Large intestine (tissue), 12 donors: ENCODE measurements around the gene KCNH4. TPM values are rescaled to one million over a fixed set of nuclear protein-coding genes. Genes with fewer than 3 reads are reported as not detected.
"Not testable (repeated sequence)": the region's sequence is repeated elsewhere in the genome, so short reads cannot be mapped to it uniquely, and the experiment has no call there.

Source experiments
- DNase-seq, 2 donors: peaks; one replicate each; pipeline versions ENCODE4 v3.0.0 to v3.0.0-alpha.2; 2013
- H3K27ac ChIP-seq: one replicate; pipeline ENCODE4 v1.5.1; 2013; ENCODE audit warnings: low read length
- H3K27me3 ChIP-seq: 2 replicates; pipeline ENCODE4 v1.6.1; 2013; ENCODE audit warnings: low read length; ENCODE audit not compliant: control insufficient read depth, insufficient read depth
- H3K36me3 ChIP-seq: 2 replicates; pipeline ENCODE4 v1.6.1; 2013; ENCODE audit warnings: low read length; ENCODE audit not compliant: control insufficient read depth, insufficient read depth
- H3K4me1 ChIP-seq: one replicate; pipeline ENCODE4 v1.6.1; 2013; ENCODE audit warnings: low read length; ENCODE audit not compliant: control insufficient read depth, insufficient read depth
- H3K4me3 ChIP-seq: one replicate; pipeline ENCODE4 v1.5.1; 2013; ENCODE audit warnings: low read length
- H3K9me3 ChIP-seq: one replicate; pipeline ENCODE4 v1.6.1; 2013; ENCODE audit warnings: mild to moderate bottlenecking, low read depth, low read length, moderate library complexity; ENCODE audit not compliant: control insufficient read depth
- WGBS: methylation state at CpG from one replicate; pipeline ENCODE4 v1.1.5; 2013; ENCODE audit warnings: low lambda C conversion rate; ENCODE audit not compliant: insufficient coverage; 5-methylcytosine and 5-hydroxymethylcytosine counted together
- long read RNA-seq, 11 donors: transcript quantifications; one replicate each; lab custom pipeline, GENCODE V29; 2026
- polyA plus RNA-seq: library from polyadenylated mRNA; unstranded; fragments of 120-200 nt; gene quantifications from one replicate; pipeline ENCODE4 v1.2.1, GENCODE V29; 2013

KCNH4 gene
- 0.36 TPM for polyA plus RNA-seq
- long read RNA-seq, donor 1, result 0 reads
- long read RNA-seq, donor 2, result 0 reads
- long read RNA-seq, donor 3, result 0 reads
- long read RNA-seq, donor 4, result 0 reads
- long read RNA-seq, donor 5, result 0 reads
- long read RNA-seq, donor 6, result 0 reads
- long read RNA-seq, donor 7, result 0 reads
- long read RNA-seq, donor 8, result 0 reads
- long read RNA-seq, donor 9, result 0 reads
- long read RNA-seq, donor 10, result 0 reads
- long read RNA-seq, donor 11, result 0 reads

DNA sequence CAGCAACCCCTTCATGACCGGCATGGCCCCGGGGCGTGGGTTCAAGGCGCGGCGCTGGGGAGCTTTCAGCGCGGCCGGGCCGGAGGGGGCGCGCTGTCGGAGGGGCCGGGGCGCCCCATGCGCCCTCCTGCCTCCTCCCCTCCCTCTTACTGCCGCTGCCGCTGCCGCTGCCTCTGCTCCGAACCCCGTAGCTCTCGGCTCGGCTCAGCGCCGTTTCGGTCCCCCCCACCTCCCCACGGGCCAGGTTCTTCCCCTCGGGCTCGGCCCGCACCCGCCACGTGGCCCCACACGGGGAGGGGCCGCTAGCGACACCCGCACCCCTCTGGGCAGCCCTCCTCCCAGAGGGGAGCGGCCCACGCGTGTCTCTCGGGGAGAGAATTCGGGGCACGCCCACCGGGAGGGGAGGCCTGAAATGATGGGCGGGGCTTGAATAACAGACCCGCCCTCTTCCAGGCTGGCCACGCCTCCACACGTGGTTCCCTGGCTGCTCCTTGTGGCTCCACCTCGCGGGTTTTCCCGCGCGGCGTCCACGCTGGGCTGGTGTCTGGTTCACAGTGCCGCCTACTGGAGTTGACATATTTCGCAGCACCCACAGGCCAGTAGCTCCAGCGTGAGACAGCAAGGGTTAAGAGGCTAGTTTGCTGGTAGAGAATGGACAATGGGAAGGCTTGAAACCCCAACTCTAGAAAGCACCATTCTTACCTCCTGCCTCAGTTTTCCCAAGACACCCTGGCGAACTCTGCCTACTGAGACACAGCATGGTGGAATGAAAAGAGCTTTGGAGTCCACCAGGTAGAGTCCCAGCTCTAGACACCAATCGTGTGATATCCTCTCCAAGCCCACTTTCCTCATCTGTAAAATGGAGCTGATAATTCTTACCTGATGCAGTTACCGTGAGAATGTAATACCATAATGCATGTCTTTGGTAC, at the start of gene KCNH4:
TSS of gene KCNH4 (minus strand) at position 221 of the 929 bp plus-strand sequence. CDS start at position 24, 197 bp downstream.
- H3K4me3 ChIP-seq, result peak within 1 kb of the TSS; percentile 34
- no peak within 1 kb of the TSS for H3K27ac ChIP-seq
- peaks cover 6% of the 10 kb centered on the region for H3K9me3 ChIP-seq
- H3K4me1 ChIP-seq, result peaks cover 33% of the 10 kb centered on the region
- WGBS, result 0% methylated on average over 1 of the region's 60 CpGs
- peaks cover 36% of the 10 kb centered on the region for H3K27me3 ChIP-seq
- H3K36me3 ChIP-seq, result no peaks in the 10 kb centered on the region
- peak; percentile 70 to 71 for DNase-seq

DNA sequence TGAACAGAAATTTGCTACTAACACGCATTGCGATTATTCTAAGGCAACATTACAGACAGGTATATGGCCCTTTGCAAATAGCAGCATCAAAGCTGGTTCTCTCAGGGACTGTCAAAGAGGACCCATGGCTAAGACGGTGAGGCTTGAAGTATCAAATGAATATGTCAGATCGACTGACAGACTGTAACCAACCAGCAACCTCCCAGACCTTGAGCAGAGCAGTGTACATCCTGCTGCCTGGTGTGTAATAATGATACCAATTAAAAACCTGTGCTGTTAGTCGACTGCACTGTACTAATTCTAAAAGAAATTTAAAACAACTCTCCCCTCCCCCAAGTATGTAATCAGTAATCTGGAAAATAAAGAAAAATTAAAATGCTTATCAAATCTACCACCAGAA, 49.3 kb upstream of the KCNH4 start:
- no CpG with 5 or more reads among the region's 5 CpGs for WGBS
- H3K27me3 ChIP-seq, result no peaks in the 10 kb centered on the region
- no peak for DNase-seq
- H3K27ac ChIP-seq, result no peak overlapping the region
- no peaks in the 10 kb centered on the region for H3K4me1 ChIP-seq
- H3K36me3 ChIP-seq, result peaks cover 22% of the 10 kb centered on the region
- no peaks in the 10 kb centered on the region for H3K9me3 ChIP-seq
- no peak overlapping the region for H3K4me3 ChIP-seq

DNA sequence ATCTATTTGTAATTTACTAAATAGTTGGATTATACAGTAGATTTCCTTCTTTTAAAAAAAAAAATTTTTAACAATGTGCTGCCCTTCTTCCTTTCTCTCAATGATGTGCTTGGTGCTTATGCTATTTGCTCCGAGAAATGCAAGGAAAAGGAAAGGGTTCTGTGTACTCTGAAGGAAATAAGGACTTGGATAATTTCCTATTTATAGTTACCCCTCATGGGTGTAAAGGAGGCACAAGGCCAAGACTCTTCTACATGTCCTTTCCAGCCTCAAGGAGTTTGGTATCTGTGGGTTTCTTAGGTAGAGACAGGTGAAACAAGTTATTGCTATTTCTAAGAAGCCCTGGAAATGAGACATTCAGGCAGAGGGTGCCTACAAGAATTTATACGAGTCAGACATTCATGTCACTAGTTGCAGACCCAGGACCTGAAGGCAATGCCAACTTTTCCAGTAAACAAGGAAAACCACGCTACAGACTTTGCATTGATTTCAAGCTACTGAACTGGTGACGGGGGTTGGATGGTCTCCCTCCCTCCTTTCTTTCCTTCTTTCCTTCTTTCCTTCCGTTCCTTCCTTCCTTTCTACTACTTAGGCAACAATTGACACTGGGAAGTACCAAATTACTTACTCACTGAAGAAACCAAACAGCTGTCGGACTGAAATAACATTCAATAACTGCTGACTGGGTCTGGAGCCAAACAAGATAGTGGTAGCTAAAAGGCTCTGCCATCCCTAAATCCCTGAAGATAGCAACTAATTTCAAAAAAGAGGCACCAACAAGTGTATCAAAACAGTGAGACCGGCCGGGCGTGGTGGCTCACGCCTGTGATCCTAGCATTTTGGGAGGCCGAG, 47.1 kb upstream of the KCNH4 start:
- H3K4me3 ChIP-seq, result no peak overlapping the region
- DNase-seq, result no peak
- no peaks in the 10 kb centered on the region for H3K27me3 ChIP-seq
- H3K9me3 ChIP-seq, result no peaks in the 10 kb centered on the region
- no peak overlapping the region for H3K27ac ChIP-seq
- peaks cover 37% of the 10 kb centered on the region for H3K36me3 ChIP-seq
- 87% methylated on average over 4 of the region's 11 CpGs for WGBS
- H3K4me1 ChIP-seq, result no peaks in the 10 kb centered on the region

DNA sequence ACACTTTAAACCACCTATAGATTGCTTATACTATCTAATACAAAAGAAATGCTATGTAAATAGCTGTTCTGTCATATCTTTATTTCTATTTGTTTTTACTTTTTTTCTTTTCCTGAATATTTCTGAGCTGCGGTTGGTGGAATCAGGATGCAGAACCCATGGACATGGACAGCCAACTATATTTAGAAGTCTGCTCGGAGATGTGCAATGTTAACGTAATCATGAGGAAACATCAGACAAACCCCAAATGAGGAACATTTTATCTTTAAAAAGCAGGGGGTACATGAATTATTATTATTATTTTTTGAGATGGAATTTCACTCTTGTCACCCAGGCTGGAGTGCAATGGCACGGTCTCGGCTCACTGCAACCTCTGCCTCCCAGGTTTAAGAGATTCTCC, 44.7 kb upstream of the KCNH4 start:
- Histone ChIP-seq H3K4me3 (no peak overlapping the region), H3K4me1 (no peaks in the 10 kb centered on the region), H3K27ac (no peak overlapping the region), H3K9me3 (no peaks in the 10 kb centered on the region), H3K27me3 (no peaks in the 10 kb centered on the region), H3K36me3 (peaks cover 46% of the 10 kb centered on the region)
- no peak for DNase-seq
- 100% methylated on average over 2 of the region's 5 CpGs for WGBS

DNA sequence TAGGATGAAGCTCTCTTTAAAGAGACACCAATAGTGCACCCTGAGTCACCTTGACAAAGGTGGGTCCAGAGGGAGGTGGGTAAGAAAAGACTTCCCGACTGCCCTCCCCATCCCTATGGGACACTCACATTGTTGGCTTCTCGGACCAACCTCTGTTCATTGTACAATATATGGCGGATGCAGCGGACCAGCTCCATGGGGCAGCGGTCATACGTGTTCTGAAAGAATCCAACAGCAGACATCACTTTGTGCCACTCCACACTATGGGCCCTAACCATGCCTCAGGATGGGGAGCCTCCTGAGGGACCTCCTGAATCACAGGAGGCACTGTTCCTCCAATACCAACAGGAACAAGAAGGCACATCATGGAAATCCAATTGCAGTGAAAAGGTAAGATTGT, 43.7 kb upstream of the KCNH4 start:
- H3K27ac ChIP-seq, result no peak overlapping the region
- no peak for DNase-seq
- H3K27me3 ChIP-seq, result no peaks in the 10 kb centered on the region
- WGBS, result no CpG with 5 or more reads among the region's 6 CpGs
- no peaks in the 10 kb centered on the region for H3K4me1 ChIP-seq
- no peak overlapping the region for H3K4me3 ChIP-seq
- peaks cover 50% of the 10 kb centered on the region for H3K36me3 ChIP-seq
- H3K9me3 ChIP-seq, result no peaks in the 10 kb centered on the region

DNA sequence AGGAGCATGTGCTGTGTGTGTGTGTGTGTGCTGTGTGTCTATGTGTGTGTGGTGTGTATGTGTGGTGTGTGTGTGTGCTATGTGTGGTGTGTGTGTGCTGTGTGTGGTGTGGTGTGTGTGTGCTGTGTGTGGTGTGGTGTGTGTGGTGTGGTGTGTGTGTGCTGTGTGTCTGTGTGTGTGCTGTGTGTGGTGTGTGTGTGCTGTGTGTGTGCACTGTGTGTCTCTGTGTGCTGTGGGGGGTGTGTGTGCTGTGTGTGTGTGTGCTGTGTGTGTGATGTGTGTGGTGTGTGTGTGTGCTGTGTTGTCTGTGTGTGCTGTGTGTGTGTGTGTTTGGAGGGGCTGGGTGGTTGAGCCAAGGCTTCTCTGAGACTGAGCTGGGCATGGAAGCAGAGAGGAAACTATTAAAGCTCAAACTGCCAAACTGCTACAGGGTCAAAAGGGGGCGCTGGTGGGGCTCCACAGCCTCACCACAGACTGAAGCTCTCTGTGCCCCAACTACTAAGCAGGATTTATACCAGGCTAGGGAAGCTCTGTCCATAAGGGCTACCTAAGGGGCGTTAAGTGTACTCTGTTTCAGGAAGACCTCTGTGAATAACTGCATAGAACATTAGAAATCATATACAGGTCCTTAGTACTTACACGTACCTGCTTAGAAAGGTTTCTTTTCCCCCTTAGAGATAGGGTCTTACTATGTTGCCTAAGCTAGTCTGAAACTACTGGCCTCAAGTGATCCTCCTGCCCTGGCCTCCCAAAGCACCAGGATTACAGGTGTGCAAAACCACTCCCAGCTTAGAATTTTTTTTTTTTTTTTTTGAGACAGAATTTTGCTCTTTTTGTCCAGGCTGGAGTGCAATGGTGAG, 41.2 kb upstream of the KCNH4 start:
- Histone ChIP-seq H3K9me3 (no peaks in the 10 kb centered on the region), H3K4me1 (no peaks in the 10 kb centered on the region), H3K36me3 (peaks cover 52% of the 10 kb centered on the region), H3K4me3 (no peak overlapping the region), H3K27ac (no peak overlapping the region), H3K27me3 (no peaks in the 10 kb centered on the region)
- no CpG with 5 or more reads among the region's 3 CpGs for WGBS
- DNase-seq, result peak; percentile 33 to 47

DNA sequence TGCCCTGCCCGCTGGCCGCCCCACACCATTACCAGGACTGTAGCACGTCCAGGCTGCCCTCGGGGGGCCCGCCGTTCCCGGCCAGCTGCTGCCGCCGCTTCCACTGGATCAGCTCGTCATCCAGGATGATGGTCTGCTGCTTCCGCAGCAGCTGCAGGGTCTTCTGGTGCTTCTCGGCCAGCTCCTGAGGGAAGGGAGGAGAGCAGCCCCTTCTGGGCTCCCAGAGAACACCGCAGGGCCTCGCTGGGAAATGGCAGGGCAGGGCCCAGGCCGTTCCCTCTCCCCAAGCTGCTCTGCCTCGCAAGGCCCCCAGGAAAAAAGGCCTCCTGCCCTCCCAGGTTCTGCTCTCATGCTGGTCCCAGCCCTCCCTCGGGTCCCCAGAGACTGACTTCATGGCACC, 38.3 kb upstream of the KCNH4 start:
- H3K4me1 ChIP-seq, H3K9me3 ChIP-seq, DNase-seq, H3K27ac ChIP-seq, H3K4me3 ChIP-seq, H3K27me3 ChIP-seq: not testable (repeated sequence)
- WGBS, result no CpG with 5 or more reads among the region's 17 CpGs
- peaks cover 66% of the 10 kb centered on the region for H3K36me3 ChIP-seq

DNA sequence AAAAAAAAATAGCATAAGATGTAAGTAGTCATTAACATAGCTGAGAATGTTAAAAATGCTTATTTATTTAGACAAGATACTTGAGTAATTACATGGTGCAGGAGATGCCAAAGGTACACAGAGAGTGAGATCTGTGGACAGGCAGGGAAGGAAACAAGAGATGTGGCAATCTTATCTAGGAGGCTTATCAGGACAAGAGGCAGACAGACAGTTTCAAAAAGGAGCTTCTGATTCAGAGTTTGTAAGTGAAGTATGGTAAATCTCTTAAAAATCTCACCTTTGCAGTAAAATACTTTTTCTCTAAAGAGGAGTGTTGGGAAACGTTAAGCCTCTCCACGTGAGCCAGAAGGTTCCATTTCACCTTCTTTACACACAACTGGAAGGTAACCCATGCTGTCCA, 33.2 kb upstream of the KCNH4 start:
- 60% methylated on average over 1 of the region's 2 CpGs for WGBS
- Histone ChIP-seq H3K27me3 (no peaks in the 10 kb centered on the region), H3K9me3 (no peaks in the 10 kb centered on the region), H3K4me3 (no peak overlapping the region), H3K27ac (no peak overlapping the region), H3K4me1 (no peaks in the 10 kb centered on the region), H3K36me3 (peaks cover 75% of the 10 kb centered on the region)
- no peak for DNase-seq

DNA sequence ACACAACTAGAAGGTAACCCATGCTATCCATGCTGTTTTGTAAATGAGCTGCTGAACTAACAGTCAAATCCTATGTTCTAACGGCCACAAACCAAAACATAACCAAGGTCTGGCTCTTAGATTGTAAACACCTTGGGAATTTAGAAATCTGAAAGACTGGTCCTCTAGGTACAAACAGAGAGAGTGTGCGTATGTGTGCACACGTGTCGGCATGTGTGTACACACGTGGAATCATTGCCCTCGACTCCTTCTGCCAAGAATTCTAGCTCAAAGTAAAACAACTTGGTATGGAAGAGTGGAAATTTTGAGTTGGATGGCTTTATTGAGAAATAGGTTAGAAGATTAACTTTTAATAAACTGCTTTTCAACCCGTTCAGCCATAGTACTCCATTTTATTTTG, 31.4 kb upstream of the KCNH4 start:
- no peak overlapping the region for H3K27ac ChIP-seq
- H3K36me3 ChIP-seq, result peaks cover 78% of the 10 kb centered on the region
- no peaks in the 10 kb centered on the region for H3K9me3 ChIP-seq
- no peaks in the 10 kb centered on the region for H3K4me1 ChIP-seq
- no peaks in the 10 kb centered on the region for H3K27me3 ChIP-seq
- no peak for DNase-seq
- no peak overlapping the region for H3K4me3 ChIP-seq
- WGBS, result 92% methylated on average over 2 of the region's 7 CpGs
